ENCODE data around the gene TPRA1.
"Not testable (repeated sequence)": the region's sequence is repeated elsewhere in the genome, so short reads cannot be mapped to it uniquely, and the experiment has no call there.

Gene TPRA1

DNA sequence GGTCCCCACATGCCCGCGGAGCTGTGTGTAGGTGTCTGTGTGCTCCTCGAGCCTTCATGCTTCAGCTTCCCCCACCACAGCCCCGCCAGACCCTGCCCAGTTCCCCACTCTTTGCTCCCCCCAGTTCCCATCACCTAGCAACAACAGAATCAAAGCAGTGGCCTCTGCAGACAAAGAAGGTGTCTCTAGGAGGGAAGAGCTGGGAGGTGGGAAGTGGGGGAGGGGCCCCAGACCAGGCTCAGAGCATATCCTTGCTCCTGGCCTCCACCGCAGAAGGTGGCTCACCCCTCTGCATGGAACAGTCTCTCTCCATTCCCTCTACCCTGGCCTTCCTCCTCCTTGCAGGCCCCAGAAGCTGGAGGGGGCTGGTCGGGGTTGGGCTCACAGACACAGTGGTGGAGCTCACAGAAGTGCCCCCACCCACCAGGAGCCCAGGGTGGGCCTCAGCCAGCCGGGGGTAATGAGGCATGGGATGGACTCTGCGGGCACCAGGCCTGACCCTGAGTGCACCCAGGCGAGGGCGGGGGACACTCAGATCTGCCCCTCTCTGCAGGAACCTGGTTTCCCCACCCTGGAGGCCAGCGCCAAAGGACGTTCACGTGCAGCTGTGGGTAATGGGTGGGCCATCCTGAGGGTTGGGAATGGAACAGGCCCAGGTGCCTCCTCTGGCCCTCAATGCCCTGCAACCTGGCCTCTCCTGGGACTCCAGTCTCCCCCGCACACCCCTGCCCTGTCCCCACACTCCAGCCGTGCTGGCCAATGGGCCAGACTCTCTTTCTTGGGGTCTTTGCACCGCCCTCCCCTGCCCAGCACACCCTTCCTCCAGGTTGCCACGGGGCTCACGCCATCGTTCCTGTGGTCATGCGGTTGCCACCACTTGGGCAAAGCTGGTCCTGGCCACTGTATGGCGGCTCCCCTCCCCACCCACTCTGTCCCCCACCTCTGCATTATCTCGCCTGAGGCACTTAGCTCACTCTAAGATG, 53.4 kb downstream of the TPRA1 start:
- H3K4me3 ChIP-seq (ENCODE audit: low read length), result no peak overlapping the region
- no peak for TF ChIP-seq ZNF274 (IDR thresholded peaks at IDR 0.05; ENCODE audit: low read depth, low read length)

DNA sequence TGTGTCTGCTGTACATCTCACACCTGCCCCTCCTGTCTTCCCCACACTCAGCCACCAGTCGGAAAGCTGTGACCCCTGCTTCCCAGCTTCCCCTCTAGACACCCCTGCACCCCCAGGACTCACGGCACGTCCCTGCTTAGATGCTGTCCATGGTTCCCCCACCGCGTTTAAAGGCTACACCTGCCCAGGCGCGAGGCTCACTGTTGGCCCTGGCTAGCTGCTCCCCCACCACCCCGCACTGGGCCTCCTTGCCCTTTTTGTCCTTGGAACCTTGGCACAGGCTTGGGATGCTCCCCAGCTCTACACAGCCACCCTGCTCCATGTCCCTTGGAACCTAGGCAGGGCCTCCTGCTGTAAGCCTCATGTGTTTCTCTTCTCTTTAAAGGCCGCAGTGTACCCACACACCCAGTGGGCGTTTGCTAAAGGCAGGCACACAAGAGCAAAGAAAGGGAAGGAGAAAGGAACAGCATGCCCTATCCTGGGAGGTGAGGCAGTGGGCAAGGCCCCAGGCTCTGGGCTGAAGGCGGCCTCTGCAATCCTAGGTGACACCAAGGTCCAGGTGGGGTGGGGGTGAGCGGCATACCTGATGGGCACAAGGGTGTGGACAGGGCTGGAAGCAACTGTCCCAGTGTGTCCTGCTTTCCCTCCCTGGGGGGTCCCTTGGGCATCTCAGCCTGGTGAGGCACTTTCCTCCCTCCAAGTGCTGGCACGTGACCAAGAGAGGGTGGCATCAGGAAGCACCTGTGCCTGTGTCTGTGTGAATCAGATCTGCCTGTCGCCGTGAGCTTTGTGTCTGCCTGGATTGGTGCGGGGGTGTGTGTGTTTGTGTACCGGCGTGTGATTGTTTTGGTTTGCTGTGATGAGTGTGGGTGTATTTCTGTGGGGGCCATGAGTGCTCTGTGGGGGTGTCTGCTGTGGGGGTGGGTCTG, 54.4 kb downstream of the TPRA1 start:
- no peak overlapping the region for H3K4me3 ChIP-seq (ENCODE audit: low read length)
- TF ChIP-seq ZNF274 (IDR thresholded peaks at IDR 0.05; ENCODE audit: low read depth, low read length), result no peak

DNA sequence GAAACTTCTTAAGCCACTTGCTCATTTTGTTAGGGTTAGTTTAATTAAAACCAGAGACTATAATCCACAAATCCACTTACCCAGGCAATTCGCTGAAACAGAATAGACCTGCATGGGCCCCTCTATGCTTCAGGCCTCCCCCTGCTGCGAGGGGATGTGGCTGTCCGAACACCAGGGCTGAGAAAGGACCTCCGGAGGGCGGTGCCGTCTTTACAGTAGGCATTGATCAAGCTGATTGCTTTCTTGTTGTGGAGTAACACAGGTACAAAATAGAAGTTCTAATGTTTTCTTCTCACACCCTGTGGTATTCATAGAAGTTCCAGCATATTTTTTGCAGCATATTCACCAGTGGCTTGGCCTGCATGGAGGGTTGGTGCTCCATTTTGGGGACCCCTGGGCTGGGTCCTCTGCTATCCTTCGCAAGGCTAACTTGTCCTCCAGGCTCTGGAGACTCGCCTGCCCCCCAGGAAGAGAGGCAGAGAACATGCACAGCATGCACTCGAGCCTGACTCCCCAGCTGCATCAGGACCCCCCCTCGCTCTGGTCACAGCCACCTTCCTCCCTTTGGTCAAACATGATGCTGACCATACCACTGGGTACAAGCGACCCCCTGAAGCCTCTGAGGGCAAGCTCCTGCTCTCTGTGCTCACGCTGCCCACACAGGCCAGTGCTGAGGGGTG, 55.3 kb downstream of the TPRA1 start:
- H3K4me3 ChIP-seq (ENCODE audit: low read length), result no peak overlapping the region
- no peak for TF ChIP-seq ZNF274 (IDR thresholded peaks at IDR 0.05; ENCODE audit: low read depth, low read length)

DNA sequence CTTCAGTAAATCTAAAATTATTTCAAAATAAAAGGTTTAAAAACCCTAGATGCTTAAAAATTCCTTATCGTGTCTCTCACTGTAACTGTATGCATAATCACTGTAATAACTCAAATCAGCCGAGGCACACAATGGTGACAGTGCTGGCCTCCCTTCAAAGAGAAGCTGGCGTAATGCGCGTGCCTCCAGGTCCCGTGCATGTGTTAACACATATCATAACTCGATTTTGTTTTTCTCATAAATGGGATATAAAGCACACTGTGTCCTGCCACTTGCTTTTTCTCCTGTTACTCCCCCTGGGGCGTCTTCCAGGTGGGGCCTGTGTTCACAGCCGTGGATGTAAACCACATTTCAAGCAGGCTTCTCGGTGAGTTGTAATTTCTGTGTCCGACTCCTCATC, 56.0 kb downstream of the TPRA1 start:
- TF ChIP-seq ZNF274 (IDR thresholded peaks at IDR 0.05; ENCODE audit: low read depth, low read length), result no peak
- H3K4me3 ChIP-seq (ENCODE audit: low read length), result no peak overlapping the region

DNA sequence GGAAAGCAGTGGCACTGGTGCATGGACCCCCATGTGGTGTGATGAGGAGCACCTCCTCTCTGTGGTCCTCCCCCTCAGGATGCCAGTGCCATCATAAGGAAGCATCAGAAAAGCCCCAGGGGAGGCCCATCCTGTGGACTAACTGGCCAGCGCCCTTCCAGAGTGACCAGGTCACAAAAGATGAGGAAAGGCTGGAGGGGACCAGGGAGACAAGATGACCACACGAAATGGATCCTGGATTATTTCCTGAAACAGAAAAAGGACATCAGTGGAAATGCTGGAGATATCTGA, 56.4 kb downstream of the TPRA1 start:
- TF ChIP-seq ZNF274 (IDR thresholded peaks at IDR 0.05; ENCODE audit: low read depth, low read length), result no peak
- no peak overlapping the region for H3K4me3 ChIP-seq (ENCODE audit: low read length)

DNA sequence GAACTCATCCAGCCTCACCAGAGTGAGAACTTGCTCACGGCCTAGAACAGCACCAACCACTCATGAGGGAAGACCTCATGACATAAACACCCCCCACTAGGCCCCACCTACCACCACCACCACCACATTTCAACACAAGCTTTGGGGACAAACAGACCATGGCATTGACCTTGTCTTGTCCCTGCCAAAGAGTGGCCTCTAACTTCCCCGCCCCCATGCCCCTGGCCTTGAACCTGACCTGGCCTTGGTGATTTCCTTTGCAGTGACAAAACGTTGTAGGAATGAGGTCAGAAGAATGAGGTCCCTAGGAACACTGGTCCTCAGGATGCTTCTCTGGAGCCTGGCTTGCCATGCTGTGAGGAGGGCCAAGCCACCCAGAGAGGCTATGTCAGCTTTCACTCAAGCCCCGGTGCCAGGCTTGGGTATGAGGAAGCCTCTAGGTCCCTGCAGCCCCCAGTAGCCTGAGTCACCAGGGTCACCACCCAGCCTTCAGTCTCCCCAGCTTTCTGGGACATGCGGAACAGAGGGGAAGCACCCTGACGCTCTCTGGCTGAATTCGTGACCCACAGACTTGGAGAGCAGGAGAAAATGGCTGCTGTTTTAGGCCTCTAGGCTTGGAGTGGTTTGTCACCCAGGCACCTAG, 57.9 kb downstream of the TPRA1 start:
- no peak for TF ChIP-seq ZNF274 (IDR thresholded peaks at IDR 0.05; ENCODE audit: low read depth, low read length)
- no peak overlapping the region for H3K4me3 ChIP-seq (ENCODE audit: low read length)

DNA sequence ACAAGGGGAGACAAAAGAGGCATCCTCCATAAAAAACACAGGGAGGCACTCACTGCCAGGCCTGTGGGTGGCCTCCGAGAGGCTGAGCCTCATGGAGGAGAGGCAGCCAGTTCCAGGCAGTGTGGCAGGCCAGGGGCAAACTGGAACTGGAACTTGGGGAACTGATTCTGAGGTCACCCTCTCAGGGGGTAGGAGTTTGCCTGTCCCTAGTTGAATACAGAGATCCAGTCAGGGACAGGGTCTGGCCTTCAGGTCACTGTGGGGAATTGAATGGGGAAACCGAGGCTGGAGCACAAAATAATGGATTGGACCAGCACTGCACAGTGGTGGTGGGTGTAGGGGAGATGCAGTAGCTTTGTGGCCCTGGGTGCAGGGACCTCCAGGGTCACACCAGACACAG, 58.7 kb downstream of the TPRA1 start:
- TF ChIP-seq ZNF274 (IDR thresholded peaks at IDR 0.05; ENCODE audit: low read depth, low read length), result no peak
- no peak overlapping the region for H3K4me3 ChIP-seq (ENCODE audit: low read length)

DNA sequence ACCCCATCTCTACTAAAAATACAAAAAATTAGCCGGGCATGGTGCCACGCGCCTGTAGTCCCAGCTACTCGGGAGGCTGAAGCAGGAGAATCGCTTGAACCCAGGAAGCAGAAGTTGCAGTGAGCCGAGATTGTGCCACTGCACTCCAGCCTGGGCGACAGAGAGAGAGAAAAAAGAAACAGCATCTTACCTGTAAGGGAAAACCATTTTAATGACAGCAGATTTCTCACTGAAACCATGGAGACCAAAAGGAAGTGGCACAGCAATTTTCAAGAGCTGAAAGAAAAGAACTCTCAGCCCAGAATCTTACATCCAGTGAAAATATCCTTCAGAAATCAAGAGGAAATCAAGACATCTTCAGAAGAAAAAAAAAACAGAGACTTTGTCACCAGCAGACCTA, 59.7 kb downstream of the TPRA1 start:
- not testable (repeated sequence) for H3K4me3 ChIP-seq (ENCODE audit: low read length)

DNA sequence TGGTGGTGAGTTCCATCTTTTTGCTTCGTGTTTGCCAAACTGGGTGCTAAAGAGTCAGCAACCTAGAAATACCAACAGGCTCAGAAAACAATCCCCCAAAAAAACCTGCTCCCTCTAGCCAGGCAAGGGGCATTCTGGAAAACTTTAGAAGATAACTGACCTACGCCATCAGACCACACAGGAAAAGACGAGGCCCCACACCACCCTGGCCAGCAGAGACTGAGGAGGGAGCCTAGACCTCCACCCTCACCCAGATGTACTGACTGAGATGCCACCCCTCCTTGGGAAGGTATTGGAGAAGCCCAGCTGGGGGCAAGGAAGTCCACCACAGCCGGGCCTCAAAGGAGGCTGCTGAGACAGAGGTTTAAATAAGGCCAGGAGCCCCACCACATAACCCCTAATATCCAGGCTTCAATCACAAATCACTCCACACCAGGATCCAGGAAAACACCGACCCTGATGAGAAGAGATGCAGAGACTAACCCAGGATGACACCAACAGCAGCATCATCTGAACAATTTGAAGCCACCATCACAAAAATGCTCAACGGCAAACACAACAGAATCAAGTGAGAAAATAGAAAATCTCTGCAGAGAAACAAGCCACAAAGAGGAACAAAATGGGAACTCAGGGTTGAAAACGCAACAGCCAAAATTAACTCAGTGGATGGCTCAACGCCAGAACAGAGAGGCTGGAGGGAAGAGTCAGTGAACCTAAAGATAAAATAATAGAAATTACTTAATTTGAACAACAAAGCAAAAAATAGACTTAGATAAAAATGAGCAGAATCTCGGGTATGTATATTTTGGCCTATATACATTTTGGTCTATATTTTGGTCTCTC, 61.0 kb downstream of the TPRA1 start:
- no peak for TF ChIP-seq ZNF274 (IDR thresholded peaks at IDR 0.05; ENCODE audit: low read depth, low read length)
- no peak overlapping the region for H3K4me3 ChIP-seq (ENCODE audit: low read length)

DNA sequence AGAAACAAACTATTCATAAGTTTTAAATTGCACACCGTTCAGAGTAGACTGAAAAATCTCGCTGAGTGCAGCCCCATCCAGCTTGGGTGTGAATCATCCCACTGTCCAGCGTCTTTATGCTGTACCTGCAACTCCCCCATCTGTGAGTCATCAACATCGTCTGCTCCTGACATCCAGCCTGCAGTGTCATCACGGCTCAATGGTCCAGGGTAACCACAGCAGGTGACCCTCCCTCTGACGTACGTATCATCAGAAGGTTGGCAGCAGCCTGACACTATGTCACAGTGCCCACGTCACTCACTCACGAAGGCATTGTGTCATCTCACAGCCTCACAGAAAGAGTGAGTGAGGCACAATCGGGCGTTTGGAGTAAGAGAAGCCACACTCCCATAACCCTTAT, 65.2 kb downstream of the TPRA1 start:
- no peak for TF ChIP-seq ZNF274 (IDR thresholded peaks at IDR 0.05; ENCODE audit: low read depth, low read length)
- no peak overlapping the region for H3K4me3 ChIP-seq (ENCODE audit: low read length)

DNA sequence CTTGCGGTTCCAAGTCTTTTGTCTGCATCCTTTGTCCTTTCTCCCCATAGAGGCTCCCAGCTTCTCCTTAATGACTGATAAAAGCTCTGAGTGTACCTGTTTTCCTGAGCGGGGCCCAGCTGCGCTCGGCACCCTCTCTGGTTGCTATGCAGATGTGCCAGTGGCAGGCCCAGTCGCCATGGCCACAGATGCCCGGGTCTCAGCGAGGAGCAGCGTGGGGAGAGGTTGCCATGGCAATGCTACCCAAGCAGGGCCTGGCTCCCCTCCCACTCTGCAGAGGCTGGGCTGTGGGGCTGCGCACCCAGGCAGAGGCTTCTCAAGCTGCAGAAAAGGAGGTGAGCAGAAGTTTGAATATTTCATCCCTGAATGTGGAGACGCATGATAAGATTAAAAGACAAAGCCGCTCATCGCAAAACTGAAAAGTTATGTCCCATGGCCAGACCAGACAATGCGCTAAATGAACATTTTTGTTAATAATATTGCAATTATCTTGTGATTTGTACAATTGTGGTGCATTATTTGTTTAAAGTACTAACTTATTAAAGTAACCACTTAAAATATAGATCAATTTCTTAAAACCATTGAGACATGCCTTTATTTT, 66.1 kb downstream of the TPRA1 start:
- H3K4me3 ChIP-seq (ENCODE audit: low read length), result no peak overlapping the region
- no peak for TF ChIP-seq ZNF274 (IDR thresholded peaks at IDR 0.05; ENCODE audit: low read depth, low read length)
